ENCODE measurements around the gene COL1A1.

GRCh38 chr17:50137042-50137441 is 64.4 kb downstream of the COL1A1 start:
- TF ChIP-seq, protein P1, sequence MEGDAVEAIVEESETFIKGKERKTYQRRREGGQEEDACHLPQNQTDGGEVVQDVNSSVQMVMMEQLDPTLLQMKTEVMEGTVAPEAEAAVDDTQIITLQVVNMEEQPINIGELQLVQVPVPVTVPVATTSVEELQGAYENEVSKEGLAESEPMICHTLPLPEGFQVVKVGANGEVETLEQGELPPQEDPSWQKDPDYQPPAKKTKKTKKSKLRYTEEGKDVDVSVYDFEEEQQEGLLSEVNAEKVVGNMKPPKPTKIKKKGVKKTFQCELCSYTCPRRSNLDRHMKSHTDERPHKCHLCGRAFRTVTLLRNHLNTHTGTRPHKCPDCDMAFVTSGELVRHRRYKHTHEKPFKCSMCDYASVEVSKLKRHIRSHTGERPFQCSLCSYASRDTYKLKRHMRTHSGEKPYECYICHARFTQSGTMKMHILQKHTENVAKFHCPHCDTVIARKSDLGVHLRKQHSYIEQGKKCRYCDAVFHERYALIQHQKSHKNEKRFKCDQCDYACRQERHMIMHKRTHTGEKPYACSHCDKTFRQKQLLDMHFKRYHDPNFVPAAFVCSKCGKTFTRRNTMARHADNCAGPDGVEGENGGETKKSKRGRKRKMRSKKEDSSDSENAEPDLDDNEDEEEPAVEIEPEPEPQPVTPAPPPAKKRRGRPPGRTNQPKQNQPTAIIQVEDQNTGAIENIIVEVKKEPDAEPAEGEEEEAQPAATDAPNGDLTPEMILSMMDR (optimal IDR thresholded peaks at IDR 0.05 in 1 of 3, IDR thresholded peaks at IDR 0.05 in 1 of 3, conservative IDR thresholded peaks at IDR 0.05 in 1 of 3; ENCODE audit: extremely low read depth in 1 of 3, insufficient read depth in 2 of 3, low read length in 3 of 3): no peak
- TF ChIP-seq EZH2 (IDR thresholded peaks at IDR 0.05; ENCODE audit: low read length): no peak

Data from keratinocyte (primary cell).